Frontal cortex (tissue), 4 donors: ENCODE data around the gene STAC2. TPM values are rescaled to one million over a fixed set of nuclear protein-coding genes. Genes with fewer than 3 reads are reported as not detected.

ENCODE experiments used
- DNase-seq, 2 donors: peaks; one replicate each; pipeline ENCODE4 v3.0.0; 2012; ENCODE audit warnings: low spot score in 2 of 2
- FAIRE-seq: peaks from 2 replicates; lab custom pipeline; 2012; peaks lifted over from hg19 to GRCh38; lab: Jason Lieb, UNC
- total RNA-seq: library from RNA; depleted of rRNA; stranded (reverse); fragments of >200 nt; gene quantifications from one replicate; pipeline ENCODE4 v1.2.3, GENCODE V29; 2014
- donor health status: control.
- donor health status: control.
- donor health status: control.

The STAC2 gene
- total RNA-seq, 1 donor from 2014 or later: under 0.01 TPM

DNA sequence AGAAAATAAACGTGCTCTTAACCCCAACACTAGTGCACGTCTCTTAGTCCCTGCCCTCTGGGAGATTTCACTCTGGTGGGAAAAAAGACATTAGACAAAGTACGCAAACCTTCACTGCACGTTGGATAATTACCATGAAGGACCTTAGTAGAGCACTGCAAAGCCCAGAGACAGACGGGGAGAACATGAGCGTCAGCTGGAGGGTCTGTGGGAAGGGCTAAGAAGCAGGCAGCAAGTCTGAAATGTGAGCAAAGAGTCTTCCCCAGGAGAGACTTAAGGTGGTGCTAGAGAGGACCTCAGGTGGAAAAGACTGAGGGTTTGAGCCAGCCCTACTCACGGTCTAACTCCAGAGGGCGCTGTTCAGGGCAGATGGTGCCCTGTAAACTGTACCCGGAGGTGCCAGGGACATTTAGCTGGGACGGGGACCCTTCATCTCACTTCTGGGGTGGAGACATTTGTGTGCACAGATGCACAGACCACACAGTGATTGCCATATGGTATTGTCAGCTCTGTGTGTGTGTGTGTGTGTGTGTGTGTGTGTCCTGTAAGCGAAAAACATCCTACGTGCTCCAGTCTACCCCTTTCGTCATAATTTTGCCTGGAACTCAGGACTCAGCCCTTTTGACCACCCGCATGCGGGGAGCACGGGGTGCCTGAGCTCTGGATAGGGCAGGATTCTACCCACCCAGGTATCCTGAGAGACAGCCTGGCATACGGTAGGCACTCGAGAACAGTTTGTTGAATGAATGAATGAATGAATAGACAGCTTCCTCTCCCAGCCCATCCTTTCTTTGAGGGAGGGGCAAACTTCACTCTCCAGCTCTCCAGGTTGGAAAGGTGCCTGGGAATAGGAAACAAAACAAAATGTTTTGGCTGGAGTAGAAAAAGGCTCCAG lies 10.1 kb upstream of the STAC2 start:
- DNase-seq: no peak
- no peak for FAIRE-seq

DNA sequence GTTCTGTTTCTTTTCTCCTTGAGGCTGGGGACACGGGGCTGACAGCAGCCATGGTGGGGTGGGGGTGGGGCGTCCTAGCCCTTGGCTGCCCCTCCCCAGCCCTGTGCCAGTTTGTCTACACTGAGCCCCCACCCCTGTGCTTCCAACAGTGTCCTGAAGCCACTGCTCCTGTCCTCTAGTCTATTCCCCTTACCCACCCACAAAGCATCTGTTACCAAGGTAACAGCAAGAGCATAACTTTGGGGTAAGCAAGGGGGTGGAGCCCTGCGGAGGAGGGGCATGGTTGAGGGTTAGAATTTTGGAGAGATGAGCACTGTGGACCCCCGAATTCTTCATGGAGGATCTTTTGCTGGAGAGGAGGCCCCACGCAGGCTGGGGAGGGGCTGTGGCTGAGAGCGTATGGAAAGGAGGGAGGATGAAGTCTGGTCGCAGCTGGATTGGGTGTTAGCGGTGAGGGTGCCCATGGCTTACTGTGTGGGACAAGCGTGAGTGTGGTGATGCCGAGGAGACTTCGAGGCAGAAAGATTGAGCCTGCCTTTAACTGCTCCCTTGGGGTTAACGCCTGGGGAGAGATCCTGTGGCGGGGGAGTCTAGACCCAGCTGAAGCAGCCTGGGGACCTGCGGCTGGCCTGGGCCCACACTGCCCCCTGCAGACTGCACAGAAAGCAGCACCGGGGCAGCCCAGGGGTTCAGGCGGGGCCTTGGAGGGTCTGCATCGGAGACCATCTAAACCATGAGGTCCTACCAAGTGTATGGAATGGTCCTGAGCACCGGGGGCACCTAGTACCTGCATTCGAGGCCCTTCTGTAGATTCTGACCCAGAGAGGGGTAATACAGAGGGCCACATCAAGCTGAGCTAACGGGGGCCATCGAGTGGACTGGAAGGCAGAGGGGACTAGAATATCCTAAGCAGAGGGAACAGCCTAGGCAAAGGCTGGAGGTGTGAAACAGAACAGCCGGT lies 6.1 kb upstream of the STAC2 start:
- DNase-seq (peak; percentile 48 to 77), FAIRE-seq (no peak)

DNA sequence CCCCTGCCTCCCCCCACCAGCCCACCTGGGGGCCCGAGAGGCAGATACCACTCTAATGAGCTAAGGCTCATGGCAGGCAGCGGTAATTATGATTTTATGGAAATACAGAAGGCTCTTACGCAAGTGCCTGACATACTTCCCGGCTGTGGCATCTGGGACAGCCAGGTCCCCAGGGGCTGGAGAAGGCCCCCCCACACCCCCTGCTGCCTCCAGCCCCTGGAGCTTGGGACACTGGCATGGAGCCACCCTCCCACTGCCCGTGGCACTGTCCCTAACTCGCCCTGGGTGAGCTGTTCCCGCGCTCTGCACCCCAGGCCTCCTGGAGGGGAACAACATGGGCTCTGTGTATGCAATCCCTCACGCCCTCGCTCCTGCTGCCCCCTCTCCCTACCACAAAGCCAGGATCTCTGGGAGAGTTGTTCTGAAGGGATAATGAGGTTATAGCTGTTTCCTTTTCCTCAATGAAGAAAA lies 5.4 kb upstream of the STAC2 start:
- DNase-seq (no peak), FAIRE-seq (no peak)

DNA sequence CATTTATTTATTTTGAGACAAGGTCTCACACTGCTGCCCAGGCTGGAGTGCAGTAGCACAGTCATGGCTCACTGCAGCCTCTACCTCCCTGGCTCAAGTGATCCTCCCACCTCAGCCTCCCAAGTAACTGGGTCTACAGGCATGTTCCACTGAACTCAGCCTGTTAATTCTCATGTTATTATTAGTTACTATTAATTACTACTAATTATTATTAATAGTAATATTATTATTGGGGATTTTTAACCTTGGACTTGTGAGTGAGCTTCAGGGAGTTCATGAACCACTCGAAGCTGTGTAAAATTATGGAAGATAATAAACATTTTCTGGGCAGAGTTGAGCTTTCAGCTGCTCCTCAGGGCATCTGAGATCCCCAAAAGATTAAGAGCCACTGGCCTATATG lies 4.6 kb upstream of the STAC2 start:
- DNase-seq: no peak
- FAIRE-seq: no peak

DNA sequence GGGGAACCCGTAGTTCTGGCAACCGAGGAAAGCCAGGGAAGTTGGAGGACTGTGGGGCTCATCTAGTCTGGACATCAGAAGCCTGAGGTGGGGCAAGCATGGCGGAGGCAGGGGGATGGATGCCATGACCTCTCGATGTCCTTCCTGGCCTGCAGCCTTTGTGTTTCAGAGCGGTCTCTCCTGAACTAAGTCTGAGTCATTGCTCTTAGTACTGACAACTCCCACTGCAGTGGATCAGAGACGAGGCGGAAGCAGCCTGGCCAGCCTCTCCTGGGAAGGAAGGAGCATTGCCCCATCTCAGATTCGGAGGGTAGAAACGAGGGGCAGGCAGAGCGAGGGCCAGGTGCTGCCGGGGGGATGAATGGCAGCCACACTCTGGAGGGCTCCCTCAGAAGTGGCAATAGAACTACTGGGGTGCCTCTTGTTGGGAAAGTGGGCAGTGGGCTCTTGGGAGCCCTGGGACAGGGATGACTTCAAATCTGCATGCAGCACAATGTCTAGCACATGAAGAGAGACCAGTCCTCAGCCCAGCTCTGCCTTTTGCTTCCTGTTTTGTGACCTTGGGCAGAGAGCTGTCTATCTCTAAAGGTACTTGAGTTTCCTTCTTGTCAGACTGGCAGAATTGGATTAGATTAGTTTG lies 3.6 kb upstream of the STAC2 start:
- FAIRE-seq (no peak), DNase-seq (no peak)

DNA sequence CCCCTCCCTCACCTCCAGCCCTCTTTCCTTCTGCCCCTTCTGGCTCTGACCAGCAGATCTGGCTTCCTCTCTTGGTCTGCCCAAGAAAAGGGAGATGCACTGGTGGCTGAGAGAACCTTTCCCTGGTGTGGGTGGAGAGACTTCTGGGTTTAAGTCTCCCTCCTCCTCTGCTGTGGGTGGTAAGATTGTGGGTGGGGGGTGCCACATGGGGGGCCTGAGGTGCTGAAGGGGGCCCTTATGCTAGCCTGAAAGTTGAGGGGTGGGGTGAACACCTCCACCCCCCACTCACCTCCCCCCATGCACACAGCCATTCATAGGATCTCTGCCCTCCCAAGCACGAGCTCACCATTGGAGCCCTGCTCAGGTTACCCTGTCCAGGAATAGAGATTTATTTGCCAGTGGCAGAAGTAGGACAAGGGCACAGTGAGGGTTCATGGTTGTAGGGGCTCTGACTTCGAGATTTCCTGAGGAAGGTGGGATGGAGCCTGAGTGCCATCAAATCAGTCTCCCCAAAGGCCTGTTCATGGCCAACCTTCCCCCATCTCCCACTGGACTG lies 1.7 kb upstream of the STAC2 start:
- no peak for FAIRE-seq
- no peak for DNase-seq

DNA sequence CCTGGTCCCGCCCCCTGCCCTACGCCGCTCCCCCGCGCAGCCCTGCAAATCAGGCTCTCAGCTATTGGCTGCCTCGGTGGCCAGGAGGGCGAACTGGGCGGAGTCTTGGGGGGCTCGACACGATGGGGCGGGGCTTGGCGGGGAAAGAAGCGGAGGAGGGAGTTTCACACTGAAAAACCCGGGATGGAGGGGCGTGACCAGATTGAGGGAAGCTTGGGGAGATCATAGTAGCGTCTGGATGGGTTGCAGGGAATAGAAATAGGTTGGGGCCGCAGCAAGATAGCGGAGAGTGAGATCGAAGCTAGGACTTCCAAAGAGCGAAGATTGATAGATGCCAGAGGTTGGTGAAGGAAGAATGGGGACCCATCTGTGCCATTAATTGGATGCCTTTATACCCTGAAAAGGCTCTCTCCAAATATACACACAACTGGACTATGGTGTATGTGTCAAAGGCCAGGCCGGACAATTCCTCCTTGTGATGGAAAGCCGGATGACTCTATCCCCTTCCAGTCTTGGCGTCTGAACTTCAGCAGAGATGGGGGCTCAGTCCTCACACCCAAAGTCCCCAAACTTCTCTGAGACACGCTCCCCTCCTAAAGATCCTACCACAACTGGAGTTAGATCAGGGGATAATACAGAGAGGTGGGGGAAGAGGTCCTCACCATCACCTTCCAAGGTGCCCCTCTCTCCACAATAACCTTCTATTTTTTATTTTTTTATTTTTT lies 376 bp upstream of the STAC2 start:
- FAIRE-seq: no peak
- peak; percentile 70 to 82 for DNase-seq

DNA sequence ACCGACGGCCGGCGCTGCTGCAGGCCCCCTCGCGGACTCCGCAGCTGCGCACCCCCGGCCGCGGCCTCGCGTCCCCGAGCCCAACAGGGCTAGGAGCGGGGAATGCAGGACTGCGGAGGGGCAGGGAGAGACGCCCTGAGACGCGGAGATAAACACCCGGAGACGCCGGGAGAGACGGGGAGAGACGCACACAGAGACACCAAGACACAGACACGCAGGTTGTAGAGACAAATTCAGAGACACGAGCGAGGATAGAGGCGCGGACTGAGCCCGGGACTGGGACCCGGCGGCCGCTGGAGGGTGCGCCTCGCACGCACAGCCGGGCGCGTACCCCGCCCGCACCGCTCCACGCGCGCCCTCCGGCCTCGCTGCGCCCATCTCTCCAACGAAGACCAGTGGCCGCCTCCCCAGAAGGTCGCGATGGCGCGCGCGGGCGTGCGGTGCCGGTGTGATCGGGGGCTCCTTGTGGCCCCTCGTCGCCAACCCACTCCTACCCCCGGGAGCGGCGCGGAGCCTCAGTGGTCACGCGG lies 902 bp downstream of the STAC2 start:
- FAIRE-seq (no peak), DNase-seq (peak in 1 of 2 donors; percentile 46)

DNA sequence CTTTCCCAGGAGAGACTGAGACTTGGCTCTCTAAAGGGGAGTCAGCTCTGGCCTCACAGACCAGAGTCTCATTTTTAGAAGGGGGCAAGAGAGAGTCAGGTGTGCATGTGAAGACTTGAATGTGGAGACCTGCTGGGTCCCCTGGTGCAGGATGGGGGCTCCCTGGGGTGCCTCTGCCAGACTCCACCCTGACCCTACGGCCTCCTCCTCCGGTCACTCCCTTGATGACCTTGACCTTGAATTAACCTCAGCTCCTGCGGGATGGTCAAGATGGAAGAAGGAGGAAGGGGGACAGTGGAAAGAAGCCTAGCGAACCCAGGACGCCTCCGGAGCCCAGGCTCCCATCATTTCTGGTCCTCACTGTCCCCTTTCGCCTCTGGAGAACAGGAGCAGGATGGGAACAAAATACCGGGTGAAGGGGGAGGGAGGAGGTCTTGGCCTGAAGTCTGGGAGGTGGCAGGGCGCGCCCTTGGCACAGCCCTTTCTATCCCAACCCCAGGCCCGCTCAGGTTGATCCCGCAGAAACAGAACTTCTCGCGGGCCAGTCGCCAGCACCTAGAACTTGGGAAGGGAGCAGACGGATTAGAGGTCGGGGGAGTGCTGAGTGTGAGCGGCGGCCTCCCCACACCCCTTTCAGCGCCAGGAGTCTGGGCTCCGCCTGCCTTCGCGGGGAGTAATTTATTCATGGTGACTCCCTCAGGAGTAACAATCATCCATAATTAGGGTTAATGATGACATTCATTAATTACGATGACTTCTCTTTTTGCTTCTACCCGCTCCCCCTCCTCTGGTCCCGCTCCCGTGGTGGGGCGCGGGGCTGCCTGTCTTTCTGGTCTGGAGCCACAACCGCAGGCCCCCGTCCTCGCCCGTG lies 1.6 kb downstream of the STAC2 start:
- no peak for FAIRE-seq
- no peak for DNase-seq

DNA sequence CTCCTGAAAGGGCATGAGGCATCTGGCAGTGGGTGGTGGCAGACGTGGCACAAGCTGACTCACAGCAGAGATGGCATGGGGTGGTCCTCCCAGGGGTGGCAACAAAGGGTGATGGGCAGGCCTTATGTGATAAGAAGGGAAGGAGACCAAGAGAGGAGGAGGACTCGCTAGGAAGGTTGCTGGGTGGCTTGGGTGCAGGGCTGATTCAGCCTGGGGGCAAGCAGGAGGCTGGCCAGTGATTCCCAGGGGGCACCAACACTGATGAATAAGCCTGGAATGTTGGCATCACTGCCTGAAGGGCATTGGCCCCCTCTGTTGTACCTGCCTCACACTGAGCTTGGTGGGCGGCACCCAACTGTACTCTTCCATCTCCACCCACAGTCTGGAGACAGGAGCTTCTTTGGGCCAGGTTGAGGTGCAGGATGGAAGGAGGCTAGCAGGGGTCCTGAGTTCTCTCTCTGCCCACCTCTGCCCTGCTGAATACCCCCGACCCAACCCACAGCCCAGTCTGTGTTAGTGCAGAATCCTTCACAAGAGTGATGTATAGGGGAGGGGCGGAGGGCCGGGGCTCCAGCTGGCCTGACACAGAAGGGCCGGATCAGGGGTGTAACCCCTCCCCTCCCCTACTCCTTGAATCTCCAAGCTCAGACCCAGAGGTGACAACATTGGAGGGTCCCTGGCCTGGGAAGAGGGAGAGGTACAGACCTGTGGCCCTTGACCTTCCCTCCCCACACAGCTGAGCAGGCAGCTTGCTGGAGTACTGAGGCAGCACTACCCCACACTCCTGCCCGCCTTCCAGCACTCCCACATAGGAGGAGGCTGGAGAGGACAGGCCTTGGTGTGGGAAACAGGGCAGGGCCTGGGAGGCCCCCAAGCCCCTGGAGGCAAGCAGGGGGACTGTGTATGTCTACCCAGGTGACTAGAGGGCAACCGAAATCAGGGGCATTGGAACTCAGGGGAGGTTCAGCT lies 2.6 kb downstream of the STAC2 start:
- DNase-seq (no peak), FAIRE-seq (no peak)

DNA sequence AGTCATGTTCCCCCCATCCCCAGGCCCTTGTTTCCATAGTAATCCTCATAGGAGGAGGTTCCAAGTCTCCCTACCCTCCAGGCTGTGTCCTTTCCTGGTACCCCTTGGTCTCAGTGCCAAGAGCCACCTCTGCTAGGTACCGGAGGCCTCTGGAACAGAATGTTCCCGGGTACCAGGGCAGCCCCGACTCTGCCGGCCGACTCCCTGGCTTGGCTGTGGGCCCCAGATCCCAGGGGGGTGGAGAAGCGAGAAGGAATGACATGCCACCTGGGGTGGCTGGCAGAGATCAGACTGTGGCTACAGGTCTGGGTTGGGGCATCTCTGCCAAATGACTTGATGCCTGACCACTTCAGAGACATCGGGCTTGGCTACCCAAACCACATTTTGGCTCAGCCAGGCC lies 3.6 kb downstream of the STAC2 start:
- DNase-seq (no peak), FAIRE-seq (no peak)

DNA sequence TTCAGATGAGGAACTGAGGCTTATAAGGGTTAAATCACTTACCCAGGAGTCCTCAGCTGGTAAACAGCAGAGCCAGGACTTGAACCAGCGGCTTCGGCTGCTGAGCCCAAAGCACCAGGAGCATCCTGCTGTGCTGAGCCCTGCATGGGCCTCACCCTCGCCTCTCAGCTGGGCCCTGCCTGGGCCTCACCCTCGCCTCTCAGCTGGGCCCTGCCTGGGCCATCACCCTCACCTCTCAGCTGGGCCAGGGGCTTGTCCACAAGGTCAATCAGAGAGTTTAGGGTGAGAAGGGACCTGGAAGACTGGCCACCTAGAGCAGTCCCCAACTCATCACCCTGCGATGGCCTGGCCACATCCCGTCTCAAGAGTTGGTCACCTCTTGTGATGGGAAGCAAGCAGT lies 4.2 kb downstream of the STAC2 start:
- DNase-seq: no peak
- no peak for FAIRE-seq

DNA sequence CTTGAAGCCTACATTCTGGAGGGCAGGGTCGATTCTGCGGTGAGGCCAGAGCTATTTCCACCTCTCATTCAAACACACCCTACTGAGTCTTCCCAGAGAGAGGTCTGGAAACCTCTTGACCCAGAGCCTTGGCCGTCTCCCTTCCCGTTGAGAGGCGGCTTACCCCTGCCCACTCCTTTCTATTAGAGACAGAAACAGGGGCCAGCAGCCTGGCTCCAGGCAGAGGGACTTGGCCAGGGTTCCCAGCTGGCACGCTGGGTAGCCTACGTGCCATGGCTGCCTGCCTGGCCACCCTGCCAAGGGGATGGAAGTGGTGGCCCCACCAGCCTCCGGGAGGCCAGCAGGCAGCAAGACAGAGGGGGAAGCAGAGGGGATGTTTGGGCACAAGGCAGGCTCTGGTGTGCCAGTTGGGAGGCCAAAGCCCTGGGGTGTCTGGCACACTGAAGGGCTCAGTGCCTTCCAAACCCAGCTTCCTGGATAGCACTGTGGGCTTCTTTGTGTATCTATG lies 6.0 kb downstream of the STAC2 start:
- DNase-seq: peak in 1 of 2 donors; percentile 63
- no peak for FAIRE-seq

DNA sequence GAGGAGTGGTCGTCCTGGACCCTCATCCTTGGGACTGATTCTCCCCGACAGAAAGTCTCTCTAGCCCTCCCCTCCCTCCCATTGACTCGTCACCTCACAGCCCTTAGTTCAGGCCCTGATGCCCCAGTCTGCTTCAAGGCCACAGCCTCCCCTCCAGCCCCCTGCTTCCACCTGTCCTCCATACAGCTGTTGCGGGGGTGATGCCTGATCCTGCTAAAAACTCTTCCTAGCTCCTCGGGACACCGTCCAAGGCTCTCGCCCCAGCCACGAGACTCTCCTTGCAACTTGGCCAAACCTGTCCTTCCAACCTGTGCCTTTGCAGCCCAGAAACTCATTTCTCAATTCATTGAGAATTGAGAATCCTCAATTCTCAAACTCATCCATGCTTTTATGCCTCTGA lies 6.8 kb downstream of the STAC2 start:
- FAIRE-seq (no peak), DNase-seq (no peak)

DNA sequence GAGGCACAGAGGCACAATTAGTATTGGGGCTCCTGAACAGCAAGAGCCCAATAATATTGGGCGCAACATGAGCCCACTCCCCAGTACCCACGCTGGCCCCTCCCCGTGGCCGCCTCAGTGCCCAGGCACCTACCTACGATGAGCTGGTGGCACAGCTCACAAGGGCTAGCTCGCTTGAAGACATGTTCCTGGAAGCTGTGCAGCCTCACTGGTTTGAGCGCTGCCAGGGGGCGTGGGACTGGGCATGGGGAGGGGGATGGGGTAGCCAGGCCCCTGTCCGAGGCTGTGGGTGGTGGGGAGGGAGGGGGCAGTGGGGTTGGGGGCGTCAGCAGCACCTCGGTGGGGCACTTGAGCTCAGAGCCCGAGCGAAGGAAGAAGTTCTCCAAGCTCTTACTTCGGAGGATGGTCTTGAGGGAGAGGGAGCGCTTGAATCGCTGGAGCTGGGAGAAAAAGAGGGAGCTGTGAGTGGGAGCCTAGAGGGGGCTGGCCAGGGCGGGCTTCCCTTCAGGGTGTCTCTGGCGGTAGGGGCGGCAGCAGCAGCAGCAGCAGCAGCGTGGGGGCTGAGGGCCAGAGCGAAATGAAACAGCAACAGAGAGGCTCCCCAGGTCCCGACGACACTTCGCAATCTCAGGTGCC lies 7.9 kb downstream of the STAC2 start:
- FAIRE-seq: no peak
- DNase-seq: no peak

DNA sequence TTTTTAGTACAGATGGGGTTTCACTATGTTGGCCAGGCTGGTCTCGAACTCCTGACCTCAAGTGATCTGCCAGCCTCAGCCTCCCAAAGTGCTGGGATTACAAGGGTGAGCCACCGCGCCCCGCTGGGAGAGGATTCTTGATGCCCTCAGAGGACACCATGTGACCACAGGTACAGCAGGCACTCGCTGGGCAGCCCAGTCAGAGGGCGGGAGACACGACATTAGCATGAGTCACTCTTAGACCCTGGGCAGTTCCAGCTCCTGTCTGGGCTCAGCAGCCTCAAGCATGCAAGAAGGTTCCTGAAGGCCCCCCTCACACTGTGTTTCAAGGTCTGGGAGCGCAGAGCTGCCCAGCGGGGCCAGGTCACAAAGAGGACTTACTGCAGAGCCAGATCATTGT lies 11.9 kb downstream of the STAC2 start:
- FAIRE-seq (no peak), DNase-seq (no peak)
